ENCODE measurements around the gene PCSK4. TPM values are rescaled to one million over a fixed set of nuclear protein-coding genes. Genes with fewer than 3 reads are reported as not detected.

Gene PCSK4
- total and polyA plus RNA-seq, 9 of the 15 experiments (the other 6 are each of a cell fraction or from before 2014, with no cell fraction given), result 0.01 to 9.1 (median 2.1) TPM; not detected in 1

DNA sequence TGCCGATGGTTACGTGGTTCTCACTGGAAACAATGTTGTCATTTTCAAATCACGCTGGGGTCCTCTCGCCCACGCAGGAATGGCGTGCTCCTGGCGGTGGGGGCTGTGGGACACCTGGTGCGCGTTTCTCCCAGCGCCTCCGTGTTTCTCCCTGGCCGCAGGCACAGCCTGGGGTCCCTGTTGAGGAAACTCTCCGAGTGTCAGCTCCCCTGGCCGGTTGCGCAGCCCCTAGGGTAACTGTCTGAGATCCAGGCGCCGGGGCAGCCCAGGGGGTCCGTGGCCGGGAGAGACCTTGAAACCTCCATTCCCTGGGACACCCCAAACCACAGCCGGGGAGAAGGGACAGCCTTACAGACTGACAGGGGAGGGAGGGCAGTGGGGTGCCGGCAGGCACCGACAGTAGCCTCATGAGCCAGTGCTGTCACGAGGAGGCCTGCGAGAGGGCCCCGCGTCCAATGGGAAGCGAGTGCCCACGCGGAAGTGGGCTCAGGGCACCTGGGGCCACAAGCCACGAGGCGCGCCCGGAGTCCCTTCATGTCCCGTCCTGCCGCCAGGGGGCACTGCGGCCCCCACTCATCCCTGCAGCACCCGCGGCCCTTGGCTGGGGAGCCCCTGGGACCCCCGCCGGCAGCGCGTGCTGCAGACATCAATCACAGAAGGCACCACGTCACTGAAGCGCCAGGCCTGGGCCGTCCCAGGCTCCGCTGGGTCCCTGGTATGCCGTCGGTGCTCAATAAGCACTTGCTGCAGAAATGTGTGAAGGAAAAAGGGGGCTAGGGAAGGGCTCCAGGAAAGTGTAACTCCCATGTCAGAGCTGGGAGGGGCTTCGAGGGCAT, 13.2 kb upstream of the PCSK4 start (continued):
- TF ChIP-seq HMGN3 (IDR thresholded peaks at IDR 0.05; ENCODE audit: borderline replicate concordance, extremely low read depth, insufficient read length, low read depth, low read length) (peak; percentile 59), JUND (IDR thresholded peaks at IDR 0.05; ENCODE audit: borderline replicate concordance, low read depth, low read length) (no peak), JUND (tag; IDR thresholded peaks at IDR 0.05; ENCODE audit: borderline replicate concordance, low read depth, low read length) (no peak; the same call in 2 of the 3 replicates), SRSF1 (IDR thresholded peaks at IDR 0.05; ENCODE audit: low read depth, low read length) (no peak), STAG1 (CRISPR knock-in tag; IDR thresholded peaks at IDR 0.05; ENCODE audit: borderline replicate concordance) (no peak; the same call in 1 of the 2 replicates), SRSF3 (IDR thresholded peaks at IDR 0.05; ENCODE audit: insufficient read depth, low read length) (no peak), ETV5 (CRISPR knock-in tag; IDR thresholded peaks at IDR 0.05; ENCODE audit: low read depth) (0 out of 2 replicates have a peak, but pooled peaks have one; percentile 57), POLR2A (conservative IDR thresholded peaks at IDR 0.05) (peak; percentile 68), SRSF9 (IDR thresholded peaks at IDR 0.05; ENCODE audit: borderline replicate concordance, low read depth, low read length) (no peak), CSDE1 (IDR thresholded peaks at IDR 0.05) (no peak), SLC30A9 (CRISPR knock-in tag; IDR thresholded peaks at IDR 0.05) (no peak), XRCC5 (IDR thresholded peaks at IDR 0.05; ENCODE audit: low read depth, low read length) (0 out of 2 replicates have a peak, but pooled peaks have one; percentile 80), ZBTB17 (CRISPR knock-in tag; IDR thresholded peaks at IDR 0.05) (peak; percentile 53; the same call in 1 of the 2 replicates)
- TF ChIP-seq, protein P1, sequence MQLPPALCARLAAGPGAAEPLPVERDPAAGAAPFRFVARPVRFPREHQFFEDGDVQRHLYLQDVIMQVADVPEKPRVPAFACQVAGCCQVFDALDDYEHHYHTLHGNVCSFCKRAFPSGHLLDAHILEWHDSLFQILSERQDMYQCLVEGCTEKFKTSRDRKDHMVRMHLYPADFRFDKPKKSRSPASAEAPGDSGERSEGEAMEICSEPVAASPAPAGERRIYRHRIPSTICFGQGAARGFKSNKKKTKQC (CRISPR knock-in tag; IDR thresholded peaks at IDR 0.05), result peak; percentile 83; the same call in 1 of the 2 replicates
- TF ChIP-seq, protein P2, sequence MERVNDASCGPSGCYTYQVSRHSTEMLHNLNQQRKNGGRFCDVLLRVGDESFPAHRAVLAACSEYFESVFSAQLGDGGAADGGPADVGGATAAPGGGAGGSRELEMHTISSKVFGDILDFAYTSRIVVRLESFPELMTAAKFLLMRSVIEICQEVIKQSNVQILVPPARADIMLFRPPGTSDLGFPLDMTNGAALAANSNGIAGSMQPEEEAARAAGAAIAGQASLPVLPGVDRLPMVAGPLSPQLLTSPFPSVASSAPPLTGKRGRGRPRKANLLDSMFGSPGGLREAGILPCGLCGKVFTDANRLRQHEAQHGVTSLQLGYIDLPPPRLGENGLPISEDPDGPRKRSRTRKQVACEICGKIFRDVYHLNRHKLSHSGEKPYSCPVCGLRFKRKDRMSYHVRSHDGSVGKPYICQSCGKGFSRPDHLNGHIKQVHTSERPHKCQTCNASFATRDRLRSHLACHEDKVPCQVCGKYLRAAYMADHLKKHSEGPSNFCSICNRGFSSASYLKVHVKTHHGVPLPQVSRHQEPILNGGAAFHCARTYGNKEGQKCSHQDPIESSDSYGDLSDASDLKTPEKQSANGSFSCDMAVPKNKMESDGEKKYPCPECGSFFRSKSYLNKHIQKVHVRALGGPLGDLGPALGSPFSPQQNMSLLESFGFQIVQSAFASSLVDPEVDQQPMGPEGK (CRISPR knock-in tag; IDR thresholded peaks at IDR 0.05; ENCODE audit: borderline replicate concordance), result no peak
- TF ChIP-seq, protein P3, sequence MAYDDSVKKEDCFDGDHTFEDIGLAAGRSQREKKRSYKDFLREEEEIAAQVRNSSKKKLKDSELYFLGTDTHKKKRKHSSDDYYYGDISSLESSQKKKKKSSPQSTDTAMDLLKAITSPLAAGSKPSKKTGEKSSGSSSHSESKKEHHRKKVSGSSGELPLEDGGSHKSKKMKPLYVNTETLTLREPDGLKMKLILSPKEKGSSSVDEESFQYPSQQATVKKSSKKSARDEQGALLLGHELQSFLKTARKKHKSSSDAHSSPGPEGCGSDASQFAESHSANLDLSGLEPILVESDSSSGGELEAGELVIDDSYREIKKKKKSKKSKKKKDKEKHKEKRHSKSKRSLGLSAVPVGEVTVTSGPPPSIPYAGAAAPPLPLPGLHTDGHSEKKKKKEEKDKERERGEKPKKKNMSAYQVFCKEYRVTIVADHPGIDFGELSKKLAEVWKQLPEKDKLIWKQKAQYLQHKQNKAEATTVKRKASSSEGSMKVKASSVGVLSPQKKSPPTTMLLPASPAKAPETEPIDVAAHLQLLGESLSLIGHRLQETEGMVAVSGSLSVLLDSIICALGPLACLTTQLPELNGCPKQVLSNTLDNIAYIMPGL (CRISPR knock-in tag; IDR thresholded peaks at IDR 0.05), result peak; percentile 90; the same call in 1 of the 2 replicates
- TF ChIP-seq, protein P4, sequence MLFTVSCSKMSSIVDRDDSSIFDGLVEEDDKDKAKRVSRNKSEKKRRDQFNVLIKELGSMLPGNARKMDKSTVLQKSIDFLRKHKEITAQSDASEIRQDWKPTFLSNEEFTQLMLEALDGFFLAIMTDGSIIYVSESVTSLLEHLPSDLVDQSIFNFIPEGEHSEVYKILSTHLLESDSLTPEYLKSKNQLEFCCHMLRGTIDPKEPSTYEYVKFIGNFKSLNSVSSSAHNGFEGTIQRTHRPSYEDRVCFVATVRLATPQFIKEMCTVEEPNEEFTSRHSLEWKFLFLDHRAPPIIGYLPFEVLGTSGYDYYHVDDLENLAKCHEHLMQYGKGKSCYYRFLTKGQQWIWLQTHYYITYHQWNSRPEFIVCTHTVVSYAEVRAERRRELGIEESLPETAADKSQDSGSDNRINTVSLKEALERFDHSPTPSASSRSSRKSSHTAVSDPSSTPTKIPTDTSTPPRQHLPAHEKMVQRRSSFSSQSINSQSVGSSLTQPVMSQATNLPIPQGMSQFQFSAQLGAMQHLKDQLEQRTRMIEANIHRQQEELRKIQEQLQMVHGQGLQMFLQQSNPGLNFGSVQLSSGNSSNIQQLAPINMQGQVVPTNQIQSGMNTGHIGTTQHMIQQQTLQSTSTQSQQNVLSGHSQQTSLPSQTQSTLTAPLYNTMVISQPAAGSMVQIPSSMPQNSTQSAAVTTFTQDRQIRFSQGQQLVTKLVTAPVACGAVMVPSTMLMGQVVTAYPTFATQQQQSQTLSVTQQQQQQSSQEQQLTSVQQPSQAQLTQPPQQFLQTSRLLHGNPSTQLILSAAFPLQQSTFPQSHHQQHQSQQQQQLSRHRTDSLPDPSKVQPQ (CRISPR knock-in tag; IDR thresholded peaks at IDR 0.05; ENCODE audit: borderline replicate concordance), result no peak
- TF ChIP-seq, protein P5, sequence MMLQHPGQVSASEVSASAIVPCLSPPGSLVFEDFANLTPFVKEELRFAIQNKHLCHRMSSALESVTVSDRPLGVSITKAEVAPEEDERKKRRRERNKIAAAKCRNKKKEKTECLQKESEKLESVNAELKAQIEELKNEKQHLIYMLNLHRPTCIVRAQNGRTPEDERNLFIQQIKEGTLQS (IDR thresholded peaks at IDR 0.05), result no peak
- TF ChIP-seq, protein P5 (CRISPR knock-in tag; conservative IDR thresholded peaks at IDR 0.05), result 0 out of 2 replicates have a peak, but pooled peaks have one; percentile 22
